Cardiac atrium fibroblast (primary cell): Measurements from ENCODE around the gene USP17L12. TPM values are rescaled to one million over a fixed set of nuclear protein-coding genes. Genes with fewer than 3 reads are reported as not detected.

Experiments
- total RNA-seq: library from RNA; depleted of rRNA; stranded (reverse); fragments of >200 nt; gene quantifications from 2 replicates; pipeline ENCODE4 v1.2.3, GENCODE V29; 2015

Gene USP17L12, protein sequence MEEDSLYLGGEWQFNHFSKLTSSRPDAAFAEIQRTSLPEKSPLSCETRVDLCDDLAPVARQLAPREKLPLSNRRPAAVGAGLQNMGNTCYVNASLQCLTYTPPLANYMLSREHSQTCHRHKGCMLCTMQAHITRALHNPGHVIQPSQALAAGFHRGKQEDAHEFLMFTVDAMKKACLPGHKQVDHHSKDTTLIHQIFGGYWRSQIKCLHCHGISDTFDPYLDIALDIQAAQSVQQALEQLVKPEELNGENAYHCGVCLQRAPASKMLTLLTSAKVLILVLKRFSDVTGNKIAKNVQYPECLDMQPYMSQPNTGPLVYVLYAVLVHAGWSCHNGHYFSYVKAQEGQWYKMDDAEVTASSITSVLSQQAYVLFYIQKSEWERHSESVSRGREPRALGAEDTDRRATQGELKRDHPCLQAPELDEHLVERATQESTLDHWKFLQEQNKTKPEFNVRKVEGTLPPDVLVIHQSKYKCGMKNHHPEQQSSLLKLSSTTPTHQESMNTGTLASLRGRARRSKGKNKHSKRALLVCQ
- total RNA-seq = not detected in 2 replicates

DNA sequence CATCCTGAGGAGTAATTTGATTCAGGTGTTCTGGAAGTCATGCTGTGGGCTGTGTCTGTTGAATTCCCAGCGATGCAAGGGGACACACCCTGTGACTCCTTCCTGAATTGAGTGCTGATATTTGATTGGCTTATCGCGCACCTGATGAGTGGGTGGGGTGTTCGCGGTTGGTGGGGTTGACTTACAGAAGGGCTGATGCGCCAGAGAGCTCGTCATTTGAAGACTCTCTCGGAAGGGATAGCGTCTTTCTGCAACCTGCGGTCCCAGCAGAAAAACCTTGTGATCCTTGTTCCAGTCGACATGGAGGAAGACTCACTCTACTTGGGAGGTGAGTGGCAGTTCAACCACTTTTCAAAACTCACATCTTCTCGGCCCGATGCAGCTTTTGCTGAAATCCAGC, at the start of gene USP17L12:
Gene USP17L12 (plus strand): TSS at position 301 of the 400 bp plus-strand sequence. CDS start 0 bp downstream, at position 301.

DNA sequence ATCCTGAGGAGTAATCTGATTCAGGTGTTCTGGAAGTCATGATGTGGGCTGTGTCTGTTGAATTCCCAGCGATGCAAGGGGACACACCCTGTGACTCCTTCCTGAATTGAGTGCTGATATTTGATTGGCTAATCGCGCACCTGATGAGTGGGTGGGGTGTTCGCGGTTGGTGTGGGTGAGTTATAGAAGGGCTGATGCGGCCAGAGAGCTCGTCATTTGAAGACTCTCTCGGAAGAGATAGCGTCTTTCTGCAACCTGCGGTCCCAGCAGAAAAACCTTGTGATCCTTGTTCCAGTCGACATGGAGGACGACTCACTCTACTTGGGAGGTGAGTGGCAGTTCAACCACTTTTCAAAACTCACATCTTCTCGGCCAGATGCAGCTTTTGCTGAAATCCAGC, 9.6 kb upstream of the USP17L12 start, which contains the start of gene USP17L10:
Gene USP17L10 (plus strand): TSS at position 301 of the 400 bp plus-strand sequence. CDS start 0 bp downstream, at position 301.

DNA sequence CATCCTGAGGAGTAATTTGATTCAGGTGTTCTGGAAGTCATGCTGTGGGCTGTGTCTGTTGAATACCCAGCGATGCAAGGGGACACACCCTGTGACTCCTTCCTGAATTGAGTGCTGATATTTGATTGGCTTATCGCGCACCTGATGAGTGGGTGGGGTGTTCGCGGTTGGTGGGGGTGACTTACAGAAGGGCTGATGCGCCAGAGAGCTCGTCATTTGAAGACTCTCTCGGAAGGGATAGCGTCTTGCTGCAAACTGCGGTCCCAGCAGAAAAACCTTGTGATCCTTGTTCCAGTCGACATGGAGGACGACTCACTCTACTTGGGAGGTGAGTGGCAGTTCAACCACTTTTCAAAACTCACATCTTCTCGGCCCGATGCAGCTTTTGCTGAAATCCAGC, 4.8 kb upstream of the USP17L12 start, which contains the start of gene USP17L11:
Gene USP17L11 (plus strand): TSS at position 301 of the 400 bp plus-strand sequence. CDS start 0 bp downstream, at position 301.

DNA sequence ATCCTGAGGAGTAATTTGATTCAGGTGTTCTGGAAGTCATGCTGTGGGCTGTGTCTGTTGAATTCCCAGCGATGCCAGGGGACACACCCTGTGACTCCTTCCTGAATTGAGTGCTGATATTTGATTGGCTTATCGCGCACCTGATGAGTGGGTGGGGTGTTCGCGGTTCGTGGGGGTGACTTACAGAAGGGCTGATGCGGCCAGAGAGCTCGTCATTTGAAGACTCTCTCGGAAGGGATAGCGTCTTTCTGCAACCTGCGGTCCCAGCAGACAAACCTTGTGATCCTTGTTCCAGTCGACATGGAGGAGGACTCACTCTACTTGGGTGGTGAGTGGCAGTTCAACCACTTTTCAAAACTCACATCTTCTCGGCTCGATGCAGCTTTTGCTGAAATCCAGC, 4.6 kb downstream of the USP17L12 start, which contains the start of gene USP17L13:
Gene USP17L13 (plus strand): TSS at position 301 of the 400 bp plus-strand sequence. CDS start 0 bp downstream, at position 301.

DNA sequence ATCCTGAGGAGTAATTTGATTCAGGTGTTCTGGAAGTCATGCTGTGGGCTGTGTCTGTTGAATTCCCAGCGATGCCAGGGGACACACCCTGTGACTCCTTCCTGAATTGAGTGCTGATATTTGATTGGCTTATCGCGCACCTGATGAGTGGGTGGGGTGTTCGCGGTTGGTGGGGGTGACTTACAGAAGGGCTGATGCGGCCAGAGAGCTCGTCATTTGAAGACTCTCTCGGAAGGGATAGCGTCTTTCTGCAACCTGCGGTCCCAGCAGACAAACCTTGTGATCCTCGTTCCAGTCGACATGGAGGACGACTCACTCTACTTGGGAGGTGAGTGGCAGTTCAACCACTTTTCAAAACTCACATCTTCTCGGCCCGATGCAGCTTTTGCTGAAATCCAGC, 14.1 kb downstream of the USP17L12 start, which contains the start of gene USP17L15:
Gene USP17L15 (plus strand): TSS at position 301 of the 400 bp plus-strand sequence. CDS start 0 bp downstream, at position 301.

DNA sequence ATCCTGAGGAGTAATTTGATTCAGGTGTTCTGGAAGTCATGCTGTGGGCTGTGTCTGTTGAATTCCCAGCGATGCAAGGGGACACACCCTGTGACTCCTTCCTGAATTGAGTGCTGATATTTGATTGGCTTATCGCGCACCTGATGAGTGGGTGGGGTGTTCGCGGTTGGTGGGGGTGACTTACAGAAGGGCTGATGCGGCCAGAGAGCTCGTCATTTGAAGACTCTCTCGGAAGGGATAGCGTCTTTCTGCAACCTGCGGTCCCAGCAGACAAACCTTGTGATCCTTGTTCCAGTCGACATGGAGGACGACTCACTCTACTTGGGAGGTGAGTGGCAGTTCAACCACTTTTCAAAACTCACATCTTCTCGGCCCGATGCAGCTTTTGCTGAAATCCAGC, 23.6 kb downstream of the USP17L12 start, which contains the start of gene USP17L17:
Gene USP17L17 (plus strand): TSS at position 301 of the 400 bp plus-strand sequence. CDS start 0 bp downstream, at position 301.

DNA sequence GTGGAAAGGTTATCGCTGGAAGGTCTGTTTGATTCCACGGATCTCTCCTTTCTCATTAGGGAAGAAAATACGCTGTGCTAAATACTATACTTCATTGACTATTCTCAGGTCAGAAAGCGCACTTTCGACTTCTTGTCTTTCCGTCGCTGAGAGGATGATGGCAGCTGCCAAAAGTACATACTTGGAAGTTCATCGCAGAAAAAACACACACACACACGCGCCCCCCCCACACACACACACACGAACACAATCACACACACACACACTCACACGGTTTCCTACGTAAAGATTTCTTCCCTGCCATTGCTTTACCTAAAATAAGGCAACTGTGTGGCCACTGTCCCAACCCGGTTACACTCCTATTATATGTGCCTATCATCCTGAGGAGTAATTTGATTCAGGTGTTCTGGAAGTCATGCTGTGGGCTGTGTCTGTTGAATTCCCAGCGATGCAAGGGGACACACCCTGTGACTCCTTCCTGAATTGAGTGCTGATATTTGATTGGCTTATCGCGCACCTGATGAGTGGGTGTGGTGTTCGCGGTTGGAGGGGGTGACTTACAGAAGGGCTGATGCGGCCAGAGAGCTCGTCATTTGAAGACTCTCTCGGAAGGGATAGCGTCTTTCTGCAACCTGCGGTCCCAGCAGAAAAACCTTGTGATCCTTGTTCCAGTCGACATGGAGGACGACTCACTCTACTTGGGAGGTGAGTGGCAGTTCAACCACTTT, 28.2 kb downstream of the USP17L12 start, which contains the start of gene USP17L18:
Gene USP17L18 (plus strand): TSS at position 678 of the 728 bp plus-strand sequence. CDS start 0 bp downstream, at position 678.

DNA sequence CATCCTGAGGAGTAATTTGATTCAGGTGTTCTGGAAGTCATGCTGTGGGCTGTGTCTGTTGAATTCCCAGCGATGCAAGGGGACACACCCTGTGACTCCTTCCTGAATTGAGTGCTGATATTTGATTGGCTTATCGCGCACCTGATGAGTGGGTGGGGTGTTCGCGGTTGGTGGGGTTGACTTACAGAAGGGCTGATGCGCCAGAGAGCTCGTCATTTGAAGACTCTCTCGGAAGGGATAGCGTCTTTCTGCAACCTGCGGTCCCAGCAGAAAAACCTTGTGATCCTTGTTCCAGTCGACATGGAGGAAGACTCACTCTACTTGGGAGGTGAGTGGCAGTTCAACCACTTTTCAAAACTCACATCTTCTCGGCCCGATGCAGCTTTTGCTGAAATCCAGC, 33.1 kb downstream of the USP17L12 start, which contains the start of gene USP17L19:
Gene USP17L19 (plus strand): TSS at position 301 of the 400 bp plus-strand sequence. CDS start 0 bp downstream, at position 301.

DNA sequence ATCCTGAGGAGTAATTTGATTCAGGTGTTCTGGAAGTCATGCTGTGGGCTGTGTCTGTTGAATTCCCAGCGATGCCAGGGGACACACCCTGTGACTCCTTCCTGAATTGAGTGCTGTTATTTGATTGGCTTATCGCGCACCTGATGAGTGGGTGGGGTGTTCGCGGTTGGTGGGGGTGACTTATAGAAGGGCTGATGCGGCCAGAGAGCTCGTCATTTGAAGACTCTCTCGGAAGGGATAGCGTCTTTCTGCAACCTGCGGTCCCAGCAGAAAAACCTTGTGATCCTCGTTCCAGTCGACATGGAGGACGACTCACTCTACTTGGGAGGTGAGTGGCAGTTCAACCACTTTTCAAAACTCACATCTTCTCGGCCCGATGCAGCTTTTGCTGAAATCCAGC, 37.9 kb downstream of the USP17L12 start, which contains the start of gene USP17L20:
Gene USP17L20 (plus strand): TSS at position 301 of the 400 bp plus-strand sequence. CDS start 0 bp downstream, at position 301.

DNA sequence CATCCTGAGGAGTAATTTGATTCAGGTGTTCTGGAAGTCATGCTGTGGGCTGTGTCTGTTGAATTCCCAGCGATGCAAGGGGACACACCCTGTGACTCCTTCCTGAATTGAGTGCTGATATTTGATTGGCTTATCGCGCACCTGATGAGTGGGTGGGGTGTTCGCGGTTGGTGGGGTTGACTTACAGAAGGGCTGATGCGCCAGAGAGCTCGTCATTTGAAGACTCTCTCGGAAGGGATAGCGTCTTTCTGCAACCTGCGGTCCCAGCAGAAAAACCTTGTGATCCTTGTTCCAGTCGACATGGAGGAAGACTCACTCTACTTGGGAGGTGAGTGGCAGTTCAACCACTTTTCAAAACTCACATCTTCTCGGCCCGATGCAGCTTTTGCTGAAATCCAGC, 42.6 kb downstream of the USP17L12 start, which contains the start of gene USP17L21:
Gene USP17L21 (plus strand): TSS at position 301 of the 400 bp plus-strand sequence. CDS start 0 bp downstream, at position 301.

DNA sequence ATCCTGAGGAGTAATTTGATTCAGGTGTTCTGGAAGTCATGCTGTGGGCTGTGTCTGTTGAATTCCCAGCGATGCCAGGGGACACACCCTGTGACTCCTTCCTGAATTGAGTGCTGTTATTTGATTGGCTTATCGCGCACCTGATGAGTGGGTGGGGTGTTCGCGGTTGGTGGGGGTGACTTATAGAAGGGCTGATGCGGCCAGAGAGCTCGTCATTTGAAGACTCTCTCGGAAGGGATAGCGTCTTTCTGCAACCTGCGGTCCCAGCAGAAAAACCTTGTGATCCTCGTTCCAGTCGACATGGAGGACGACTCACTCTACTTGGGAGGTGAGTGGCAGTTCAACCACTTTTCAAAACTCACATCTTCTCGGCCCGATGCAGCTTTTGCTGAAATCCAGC, 47.4 kb downstream of the USP17L12 start, which contains the start of gene USP17L22:
Gene USP17L22 (plus strand): TSS at position 301 of the 400 bp plus-strand sequence. CDS start 0 bp downstream, at position 301.

Other genes with a start within 250 kb of the USP17L12 start
- gene FAM90A26, start 49.7 kb upstream of the USP17L12 start, total RNA-seq = not detected in 2 replicates
- not detected in 2 replicates for gene USP17L10, start 9.5 kb upstream of the USP17L12 start, total RNA-seq
- gene USP17L11, start 4.7 kb upstream of the USP17L12 start, total RNA-seq = not detected in 2 replicates
- gene USP17L13, start 4.7 kb downstream of the USP17L12 start, total RNA-seq = not detected in 2 replicates
- not detected in 2 replicates for gene USP17L15, start 14.2 kb downstream of the USP17L12 start, total RNA-seq
- not detected in 2 replicates for gene USP17L17, start 23.7 kb downstream of the USP17L12 start, total RNA-seq
- not detected in 2 replicates for gene USP17L18, start 28.5 kb downstream of the USP17L12 start, total RNA-seq
- gene USP17L19, start 33.2 kb downstream of the USP17L12 start, total RNA-seq = not detected in 2 replicates
- gene USP17L20, start 38.0 kb downstream of the USP17L12 start, total RNA-seq = not detected in 2 replicates
- gene USP17L21, start 42.7 kb downstream of the USP17L12 start, total RNA-seq = not detected in 2 replicates
- not detected in 2 replicates for gene USP17L22, start 47.5 kb downstream of the USP17L12 start, total RNA-seq
- gene USP17L24, start 105.0 kb downstream of the USP17L12 start, total RNA-seq = not detected in 2 replicates
- not detected in 2 replicates for gene USP17L25, start 109.8 kb downstream of the USP17L12 start, total RNA-seq
- not detected in 2 replicates for gene USP17L26, start 114.5 kb downstream of the USP17L12 start, total RNA-seq
- gene USP17L5, start 119.3 kb downstream of the USP17L12 start, total RNA-seq = not detected in 2 replicates
- not detected in 2 replicates for gene USP17L27, start 124.0 kb downstream of the USP17L12 start, total RNA-seq
- gene USP17L28, start 128.7 kb downstream of the USP17L12 start, total RNA-seq = not detected in 2 replicates
- gene USP17L29, start 133.5 kb downstream of the USP17L12 start, total RNA-seq = not detected in 2 replicates
- gene USP17L30, start 143.0 kb downstream of the USP17L12 start, total RNA-seq = not detected in 2 replicates
- gene DEFB131A, start 224.3 kb downstream of the USP17L12 start, total RNA-seq = not detected in 2 replicates